ENCODE data around the gene PIP4K2B.

- TF ChIP-seq POLR2A (IDR thresholded peaks at IDR 0.05) (no peak), CTCF (IDR thresholded peaks at IDR 0.05) (no peak)
Observed at GRCh38 chr17:38844261-38844757, 45.0 kb upstream of the PIP4K2B start.

All from lower leg skin (tissue), 3 donors.